Measurements from ENCODE around the gene COL27A1.

The COL27A1 gene

DNA sequence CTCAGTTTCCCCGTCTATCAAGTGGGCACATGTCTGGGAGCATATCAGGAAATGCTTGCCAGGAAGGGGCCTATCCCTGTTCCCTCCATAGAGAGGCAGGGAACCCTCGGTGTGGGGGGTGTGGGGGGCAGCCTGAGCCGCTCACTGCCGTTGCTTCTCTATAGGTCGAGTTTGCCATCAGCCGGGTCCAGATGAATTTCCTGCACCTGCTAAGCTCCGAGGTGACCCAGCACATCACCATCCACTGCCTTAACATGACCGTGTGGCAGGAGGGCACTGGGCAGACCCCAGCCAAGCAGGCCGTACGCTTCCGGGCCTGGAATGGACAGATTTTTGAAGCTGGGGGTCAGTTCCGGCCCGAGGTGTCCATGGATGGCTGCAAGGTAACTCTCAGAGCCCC lies 153.8 kb downstream of the COL27A1 start:
- H3K9me3 ChIP-seq (replicated peaks in 1 of 2; ENCODE audit: control insufficient read depth in 2 of 2, insufficient read depth in 1 of 2, low read depth in 1 of 2, low read length in 2 of 2): no peaks in the 10 kb centered on the region
- no CpG with 5 or more reads among the region's 13 CpGs for WGBS, 2 donors (ENCODE audit: extremely low coverage in 2 of 2, insufficient read length in 2 of 2, insufficient replicate concordance in 1 of 2)
- no peak overlapping the region for H3K4ac ChIP-seq (ENCODE audit: low read length)
- H3K79me1 ChIP-seq (ENCODE audit: low read depth, low read length): no peaks in the 10 kb centered on the region
- no peak overlapping the region for H3K27ac ChIP-seq (replicated peaks; ENCODE audit: low read length)
- H2BK15ac ChIP-seq (ENCODE audit: low read length): no peak overlapping the region
- H3K36me3 ChIP-seq (replicated peaks in 1 of 2; ENCODE audit: control insufficient read depth in 2 of 2, insufficient read depth in 2 of 2, low read length in 2 of 2): peaks cover 0 to 3% of the 10 kb centered on the region in 2 donors
- no peak overlapping the region for H3K9ac ChIP-seq (ENCODE audit: low read depth, low read length, poor library complexity)
- H4K91ac ChIP-seq (ENCODE audit: low read depth, low read length, poor library complexity): no peak overlapping the region
- no peak overlapping the region for H2AK5ac ChIP-seq (ENCODE audit: low read depth, low read length)
- H3K4me2 ChIP-seq (ENCODE audit: insufficient read depth, low read length, poor library complexity, severe bottlenecking): no peak overlapping the region
- no peak overlapping the region for H3K4me3 ChIP-seq (ENCODE audit: low read length in 2 of 2)
- H3K27me3 ChIP-seq (ENCODE audit: control insufficient read depth in 3 of 3, insufficient read depth in 3 of 3, low read depth in 1 of 3, low read length in 3 of 3): peaks cover 0 to 2% (median 0%) of the 10 kb centered on the region in 3 experiments
- no peak overlapping the region for H2AFZ ChIP-seq (ENCODE audit: low read length)
- H3K4me1 ChIP-seq (ENCODE audit: control insufficient read depth in 2 of 2, insufficient read depth in 1 of 2, low read depth in 1 of 2, low read length in 2 of 2): peaks cover 0 to 4% of the 10 kb centered on the region in 2 donors
- H2BK120ac ChIP-seq (ENCODE audit: low read depth, low read length): no peak overlapping the region
- no peak overlapping the region for H3K14ac ChIP-seq (ENCODE audit: low read length)
- no peak overlapping the region for H3K23ac ChIP-seq (ENCODE audit: low read depth, low read length, poor library complexity)
- H3K18ac ChIP-seq (ENCODE audit: low read length): no peak overlapping the region
- DNase-seq (ENCODE audit: low spot score): no peak
- no peak overlapping the region for H2BK5ac ChIP-seq (ENCODE audit: low read length)
- no peak overlapping the region for H2BK12ac ChIP-seq (ENCODE audit: low read length)
- no peak overlapping the region for H4K8ac ChIP-seq (ENCODE audit: low read depth, low read length)

DNA sequence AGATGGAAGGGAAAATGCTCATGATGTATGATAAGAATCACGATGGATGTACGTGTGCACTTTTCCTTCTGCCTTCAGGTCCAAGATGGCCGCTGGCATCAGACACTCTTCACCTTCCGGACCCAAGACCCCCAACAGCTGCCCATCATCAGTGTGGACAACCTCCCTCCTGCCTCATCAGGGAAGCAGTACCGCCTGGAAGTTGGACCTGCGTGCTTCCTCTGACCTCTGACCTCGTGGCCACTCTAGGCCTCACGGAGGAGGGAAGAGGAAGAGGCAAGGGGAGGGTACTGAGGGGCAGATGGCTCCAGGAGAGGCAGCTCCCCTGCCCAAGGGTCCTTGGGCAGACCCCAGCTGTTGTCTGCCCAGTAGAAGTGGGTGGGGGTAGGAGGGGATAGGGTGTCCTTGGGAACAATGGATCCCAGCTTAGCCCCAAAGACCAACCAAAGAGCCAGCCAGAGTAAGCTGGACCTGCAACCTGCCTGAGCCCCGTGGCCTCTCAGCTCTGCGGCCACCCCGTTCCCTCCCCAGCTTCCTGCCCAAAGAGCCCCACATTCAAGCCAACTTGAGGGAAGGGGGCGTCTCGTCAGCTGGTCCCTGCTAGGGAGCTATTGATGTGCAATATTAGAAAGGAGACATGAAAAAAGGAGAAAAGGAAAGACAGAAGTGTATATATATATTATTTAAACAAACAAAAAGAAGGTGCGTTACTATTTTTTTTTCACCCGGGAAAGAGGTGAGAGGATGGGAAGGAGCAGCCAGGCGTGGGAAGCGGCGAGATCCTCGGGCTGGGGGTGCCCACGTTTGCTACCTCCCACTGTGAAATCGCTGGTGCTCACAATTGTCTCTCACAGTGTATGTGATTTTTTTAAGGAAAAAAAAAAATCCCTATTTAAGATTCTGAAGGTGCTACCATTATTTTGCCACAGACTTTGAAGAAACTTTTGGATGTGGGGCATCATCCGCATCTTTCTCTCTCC lies 155.4 kb downstream of the COL27A1 start:
- Histone ChIP-seq H3K79me1 (ENCODE audit: low read depth, low read length) (no peaks in the 10 kb centered on the region), H3K4me2 (ENCODE audit: insufficient read depth, low read length, poor library complexity, severe bottlenecking) (no peak overlapping the region), H3K27ac (replicated peaks; ENCODE audit: low read length) (no peak overlapping the region), H3K23ac (ENCODE audit: low read depth, low read length, poor library complexity) (no peak overlapping the region), H4K8ac (ENCODE audit: low read depth, low read length) (no peak overlapping the region), H3K27me3 (ENCODE audit: control insufficient read depth in 3 of 3, insufficient read depth in 3 of 3, low read depth in 1 of 3, low read length in 3 of 3) (no peaks in the 10 kb centered on the region), H2BK15ac (ENCODE audit: low read length) (no peak overlapping the region), H3K4me3 (ENCODE audit: low read length in 2 of 2) (no peak overlapping the region), H3K9me3 (replicated peaks in 1 of 2; ENCODE audit: control insufficient read depth in 2 of 2, insufficient read depth in 1 of 2, low read depth in 1 of 2, low read length in 2 of 2) (peaks cover 0 to 2% of the 10 kb centered on the region in 2 donors), H2BK5ac (ENCODE audit: low read length) (no peak overlapping the region), H3K14ac (ENCODE audit: low read length) (no peak overlapping the region), H2AK5ac (ENCODE audit: low read depth, low read length) (no peak overlapping the region), H2BK120ac (ENCODE audit: low read depth, low read length) (no peak overlapping the region), H3K4me1 (ENCODE audit: control insufficient read depth in 2 of 2, insufficient read depth in 1 of 2, low read depth in 1 of 2, low read length in 2 of 2) (no peaks in the 10 kb centered on the region), H4K91ac (ENCODE audit: low read depth, low read length, poor library complexity) (no peak overlapping the region), H3K9ac (ENCODE audit: low read depth, low read length, poor library complexity) (no peak overlapping the region), H3K4ac (ENCODE audit: low read length) (no peak overlapping the region), H2BK12ac (ENCODE audit: low read length) (no peak overlapping the region), H2AFZ (ENCODE audit: low read length) (no peak overlapping the region), H3K36me3 (replicated peaks in 1 of 2; ENCODE audit: control insufficient read depth in 2 of 2, insufficient read depth in 2 of 2, low read length in 2 of 2) (peaks cover 0 to 3% of the 10 kb centered on the region in 2 donors), H3K18ac (ENCODE audit: low read length) (peak overlapping the region; percentile 60)
- WGBS, 2 donors (ENCODE audit: extremely low coverage in 2 of 2, insufficient read length in 2 of 2, insufficient replicate concordance in 1 of 2): no CpG with 5 or more reads among the region's 22 CpGs
- DNase-seq (ENCODE audit: low spot score): no peak

GRCh38 chr9:114311571-114312512 lies 156.5 kb downstream of the COL27A1 start:
- H3K4me3 ChIP-seq (ENCODE audit: low read length in 2 of 2): no peak overlapping the region
- H3K4ac ChIP-seq (ENCODE audit: low read length): no peak overlapping the region
- WGBS, 2 donors (ENCODE audit: extremely low coverage in 2 of 2, insufficient read length in 2 of 2, insufficient replicate concordance in 1 of 2): no CpG with 5 or more reads among the region's 28 CpGs
- DNase-seq (ENCODE audit: low spot score): no peak
- no peak overlapping the region for H2BK12ac ChIP-seq (ENCODE audit: low read length)
- no peak overlapping the region for H4K91ac ChIP-seq (ENCODE audit: low read depth, low read length, poor library complexity)
- H3K9ac ChIP-seq (ENCODE audit: low read depth, low read length, poor library complexity): no peak overlapping the region
- H4K8ac ChIP-seq (ENCODE audit: low read depth, low read length): no peak overlapping the region
- H3K4me1 ChIP-seq (ENCODE audit: control insufficient read depth in 2 of 2, insufficient read depth in 1 of 2, low read depth in 1 of 2, low read length in 2 of 2): peaks cover 0 to 2% of the 10 kb centered on the region in 2 donors
- H3K14ac ChIP-seq (ENCODE audit: low read length): no peak overlapping the region
- peaks cover 0 to 3% of the 10 kb centered on the region in 2 donors for H3K36me3 ChIP-seq (replicated peaks in 1 of 2; ENCODE audit: control insufficient read depth in 2 of 2, insufficient read depth in 2 of 2, low read length in 2 of 2)
- no peak overlapping the region for H3K4me2 ChIP-seq (ENCODE audit: insufficient read depth, low read length, poor library complexity, severe bottlenecking)
- no peak overlapping the region for H3K18ac ChIP-seq (ENCODE audit: low read length)
- no peak overlapping the region for H2AK5ac ChIP-seq (ENCODE audit: low read depth, low read length)
- H3K27me3 ChIP-seq (ENCODE audit: control insufficient read depth in 3 of 3, insufficient read depth in 3 of 3, low read depth in 1 of 3, low read length in 3 of 3): no peaks in the 10 kb centered on the region
- H2AFZ ChIP-seq (ENCODE audit: low read length): no peak overlapping the region
- no peak overlapping the region for H2BK5ac ChIP-seq (ENCODE audit: low read length)
- H2BK120ac ChIP-seq (ENCODE audit: low read depth, low read length): no peak overlapping the region
- no peaks in the 10 kb centered on the region for H3K79me1 ChIP-seq (ENCODE audit: low read depth, low read length)
- no peak overlapping the region for H2BK15ac ChIP-seq (ENCODE audit: low read length)
- H3K9me3 ChIP-seq (replicated peaks in 1 of 2; ENCODE audit: control insufficient read depth in 2 of 2, insufficient read depth in 1 of 2, low read depth in 1 of 2, low read length in 2 of 2): peaks cover 0 to 2% of the 10 kb centered on the region in 2 donors
- H3K23ac ChIP-seq (ENCODE audit: low read depth, low read length, poor library complexity): no peak overlapping the region
- no peak overlapping the region for H3K27ac ChIP-seq (replicated peaks; ENCODE audit: low read length)

Data from neuronal stem cell (in vitro differentiated cells).